Colon (tissue), 2 donors: ENCODE results near the gene RCCD1.

ENCODE experiments used
- FAIRE-seq: peaks from 2 replicates; lab custom pipeline; 2012; peaks lifted over from hg19 to GRCh38; lab: Jason Lieb, UNC
- donor health status: control.
- donor health status: control.

RCCD1 gene

GRCh38 chr15:90966262-90966661 lies 11.6 kb downstream of the RCCD1 start:
- no peak for FAIRE-seq

- FAIRE-seq: no peak
Measured at GRCh38 chr15:90967206-90967605, 12.5 kb downstream of the RCCD1 start.

- no peak for FAIRE-seq
Measured at GRCh38 chr15:90968434-90968833, 13.8 kb downstream of the RCCD1 start.

- FAIRE-seq: no peak
Measured at GRCh38 chr15:90970274-90970673, 15.6 kb downstream of the RCCD1 start.

GRCh38 chr15:90972133-90972532 lies 17.4 kb downstream of the RCCD1 start:
- no peak for FAIRE-seq

DNA sequence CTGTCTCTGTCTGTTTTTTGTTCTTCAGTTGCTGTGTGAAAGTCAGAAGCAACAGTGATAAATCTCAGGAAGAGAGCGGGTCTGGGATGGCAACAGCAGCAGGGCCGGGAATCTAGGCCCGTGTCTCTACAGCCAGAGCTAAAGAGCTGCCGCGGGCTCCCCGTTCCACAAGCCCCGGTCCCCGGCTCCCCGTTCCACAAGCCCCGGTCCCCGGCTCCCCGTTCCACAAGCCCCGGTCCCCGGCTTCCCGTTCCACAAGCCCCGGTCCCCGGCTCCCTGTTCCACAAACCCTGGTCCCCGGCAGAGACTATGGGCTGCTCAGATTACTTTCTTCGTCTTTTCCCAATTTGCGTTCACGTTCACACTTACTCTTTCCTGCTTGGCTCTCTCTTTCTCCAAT lies 19.5 kb downstream of the RCCD1 start:
- FAIRE-seq: no peak

- FAIRE-seq: no peak
Measured at GRCh38 chr15:90979582-90979981, 24.9 kb downstream of the RCCD1 start.

- no peak for FAIRE-seq
Measured at GRCh38 chr15:90981681-90982080, 27.0 kb downstream of the RCCD1 start.

- FAIRE-seq: no peak
Measured at GRCh38 chr15:90982135-90982534, 27.5 kb downstream of the RCCD1 start.

GRCh38 chr15:90986790-90987507 lies 32.3 kb downstream of the RCCD1 start:
- FAIRE-seq: no peak

DNA sequence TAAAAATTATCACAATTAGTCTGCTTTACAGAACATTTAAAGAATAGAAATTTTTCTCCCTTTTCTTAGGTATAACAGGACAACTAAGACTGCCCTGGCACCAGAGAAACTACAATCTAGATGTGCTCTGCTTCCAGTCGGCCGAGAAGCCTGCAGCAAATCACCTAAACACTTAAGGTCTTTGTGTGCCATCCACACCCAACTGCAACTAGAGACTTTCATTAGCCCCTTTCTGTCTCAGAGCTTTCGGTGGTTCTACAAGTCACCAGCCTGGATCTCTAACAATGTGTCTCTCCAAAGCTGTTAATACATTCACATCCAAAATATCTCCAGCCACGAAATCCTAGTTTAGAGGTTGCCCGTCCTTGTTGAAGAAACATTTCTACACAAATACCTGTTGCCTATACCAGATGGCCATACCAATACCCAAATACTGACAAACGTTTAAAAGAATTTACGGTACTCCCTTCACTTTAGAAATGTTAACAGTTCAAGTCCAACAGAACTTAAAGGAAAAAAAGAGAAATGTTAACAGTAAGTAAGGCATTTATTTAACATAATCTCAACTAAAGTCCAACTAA lies 33.0 kb downstream of the RCCD1 start:
- FAIRE-seq: no peak

- FAIRE-seq: no peak
Measured at GRCh38 chr15:90988296-90988695, 33.6 kb downstream of the RCCD1 start.

DNA sequence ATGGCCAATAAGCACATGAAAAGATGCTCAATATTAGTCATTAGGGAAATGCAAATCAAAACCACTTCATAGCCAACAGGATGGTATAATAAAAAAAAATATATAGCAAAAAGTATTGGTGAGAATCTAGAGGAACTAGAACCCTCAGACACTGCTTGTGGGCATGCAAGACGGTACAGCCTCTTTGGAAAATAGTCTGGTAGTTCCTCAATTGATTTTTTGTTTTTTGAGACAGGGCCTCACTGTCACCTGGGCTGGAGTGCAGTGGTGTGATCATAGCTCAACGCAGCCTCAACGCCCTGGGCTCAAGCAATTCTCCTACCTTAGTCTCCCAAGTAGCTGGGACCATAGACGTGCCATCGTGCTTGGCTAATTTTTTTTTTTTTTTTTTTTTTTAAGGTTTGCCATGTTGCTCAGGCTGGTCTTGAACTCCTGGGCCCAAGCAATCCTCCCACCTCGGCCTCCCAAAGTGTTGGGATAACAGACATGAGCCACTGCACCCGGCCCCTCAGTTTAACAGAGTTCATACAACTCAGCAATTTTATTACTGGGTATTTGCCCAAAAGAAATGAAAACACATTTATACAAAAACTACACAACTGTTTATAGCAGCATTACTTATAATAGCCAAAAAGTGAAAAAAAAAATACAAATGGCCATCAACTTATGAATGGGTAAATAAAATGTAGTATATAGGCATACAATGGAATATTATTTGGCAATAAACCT lies 34.5 kb downstream of the RCCD1 start:
- no peak for FAIRE-seq

DNA sequence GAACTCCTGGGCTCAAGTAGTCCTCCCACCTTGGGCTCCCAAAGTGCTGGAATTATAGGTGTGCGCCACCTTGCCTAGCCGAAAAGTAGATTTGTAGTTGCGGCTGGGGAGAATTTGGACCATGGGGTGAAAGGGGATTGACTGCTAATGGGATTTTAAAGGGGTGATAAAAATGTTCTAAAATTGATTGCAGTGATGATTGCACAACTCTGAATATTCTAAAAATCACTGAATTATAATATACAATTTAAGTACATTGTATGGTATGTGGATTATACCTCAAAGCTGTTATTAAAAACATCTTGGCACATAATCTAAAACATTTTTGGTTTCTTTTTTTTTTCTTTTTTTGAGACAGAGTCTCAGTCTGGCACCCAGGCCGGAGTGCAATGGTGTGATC lies 35.8 kb downstream of the RCCD1 start:
- FAIRE-seq: no peak

GRCh38 chr15:90991587-90992285 lies 37.1 kb downstream of the RCCD1 start:
- no peak for FAIRE-seq

GRCh38 chr15:90994059-90994416 lies 39.4 kb downstream of the RCCD1 start:
- no peak for FAIRE-seq

GRCh38 chr15:90994417-90995311 lies 40.0 kb downstream of the RCCD1 start, which contains the start of gene PRC1:
Gene PRC1, minus strand, starts transcription at chr15:90994535. Its CDS starts 118 bp downstream, at chr15:90994417.
- no peak for FAIRE-seq

DNA sequence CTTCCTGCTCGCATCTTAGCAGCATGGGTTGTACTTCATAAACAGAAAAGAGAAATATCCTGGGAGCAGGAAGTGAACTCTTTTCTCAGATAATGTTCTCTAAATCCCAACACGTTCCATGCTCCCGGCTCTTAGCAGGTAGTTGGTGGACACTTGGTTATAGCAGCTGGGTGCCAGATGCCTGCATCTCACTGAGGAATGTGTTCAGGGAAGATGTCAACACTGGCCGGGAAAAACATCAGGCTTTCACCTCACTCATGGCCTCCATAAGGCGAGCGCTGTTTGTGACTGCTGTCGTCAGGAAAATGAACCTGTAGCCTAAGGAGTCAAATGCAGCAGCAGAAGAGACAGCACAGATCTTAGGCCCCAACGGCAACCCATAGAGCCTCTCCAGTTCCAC lies 44.1 kb downstream of the RCCD1 start:
- FAIRE-seq: no peak

- no peak for FAIRE-seq
Measured at GRCh38 chr15:91001209-91001608, 46.5 kb downstream of the RCCD1 start.

DNA sequence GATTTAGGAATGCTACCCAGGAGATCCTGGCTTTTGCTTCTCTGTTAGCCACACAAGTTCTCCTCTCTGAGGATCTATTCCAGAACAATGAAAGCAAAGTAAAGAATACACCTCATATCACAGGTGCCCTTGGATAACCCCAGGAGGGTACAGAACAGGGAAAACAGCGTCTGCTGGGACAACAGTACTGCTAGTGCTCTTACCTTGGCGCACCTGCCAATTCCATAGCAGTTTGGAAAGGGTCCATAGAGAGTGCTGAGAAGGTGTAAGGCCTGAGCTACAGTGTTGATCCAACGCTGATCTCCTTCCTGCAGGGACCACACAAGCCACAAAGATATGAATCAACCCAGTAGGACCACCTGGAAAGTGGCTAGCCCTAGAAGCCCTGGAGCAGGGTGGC lies 52.6 kb downstream of the RCCD1 start:
- no peak for FAIRE-seq
